Skeletal muscle tissue (tissue), 4 donors: Measurements from ENCODE around the gene CDX2. TPM values are rescaled to one million over a fixed set of nuclear protein-coding genes. Genes with fewer than 3 reads are reported as not detected.

ENCODE experiments used
- H3K27ac ChIP-seq: one replicate; pipeline ENCODE4 v1.7.0; 2013; ENCODE audit warnings: mild to moderate bottlenecking, low read depth, low read length, inconsistent platforms
- H3K27me3 ChIP-seq, 3 donors: one replicate each; pipeline ENCODE4 v1.7.0; 2013; ENCODE audit warnings: low read length in 3 of 3; ENCODE audit not compliant: control insufficient read depth in 3 of 3, insufficient read depth in 3 of 3
- H3K36me3 ChIP-seq, 3 donors: one replicate each; pipeline ENCODE4 v1.7.0; 2013; ENCODE audit warnings: low read length in 3 of 3; ENCODE audit not compliant: control insufficient read depth in 3 of 3, insufficient read depth in 3 of 3
- H3K4me1 ChIP-seq, 3 donors: one replicate each; pipeline ENCODE4 v1.7.0; 2013; ENCODE audit warnings: low read length in 3 of 3, mild to moderate bottlenecking in 3 of 3; ENCODE audit not compliant: control insufficient read depth in 3 of 3, insufficient read depth in 3 of 3
- H3K4me3 ChIP-seq, 3 donors: one replicate each; pipeline ENCODE4 v1.7.0; 2013; ENCODE audit warnings: low read length in 3 of 3
- H3K9ac ChIP-seq, 3 donors: one replicate each; pipeline ENCODE4 v1.7.0; 2013; ENCODE audit warnings: low read length in 3 of 3, mild to moderate bottlenecking in 3 of 3, moderate library complexity in 2 of 3, low read depth in 1 of 3
- H3K9me3 ChIP-seq, 3 donors: one replicate each; pipeline ENCODE4 v1.7.0; 2013; ENCODE audit warnings: low read length in 3 of 3; ENCODE audit not compliant: control insufficient read depth in 3 of 3
- total RNA-seq: library from RNA; depleted of rRNA; stranded (reverse); fragments of >200 nt; gene quantifications from one replicate; pipeline ENCODE4 v1.2.3, GENCODE V29; 2014
- donor health status: Osteomylitis.

CDX2 gene
- total RNA-seq, 1 donor from 2014 or later: not detected

DNA sequence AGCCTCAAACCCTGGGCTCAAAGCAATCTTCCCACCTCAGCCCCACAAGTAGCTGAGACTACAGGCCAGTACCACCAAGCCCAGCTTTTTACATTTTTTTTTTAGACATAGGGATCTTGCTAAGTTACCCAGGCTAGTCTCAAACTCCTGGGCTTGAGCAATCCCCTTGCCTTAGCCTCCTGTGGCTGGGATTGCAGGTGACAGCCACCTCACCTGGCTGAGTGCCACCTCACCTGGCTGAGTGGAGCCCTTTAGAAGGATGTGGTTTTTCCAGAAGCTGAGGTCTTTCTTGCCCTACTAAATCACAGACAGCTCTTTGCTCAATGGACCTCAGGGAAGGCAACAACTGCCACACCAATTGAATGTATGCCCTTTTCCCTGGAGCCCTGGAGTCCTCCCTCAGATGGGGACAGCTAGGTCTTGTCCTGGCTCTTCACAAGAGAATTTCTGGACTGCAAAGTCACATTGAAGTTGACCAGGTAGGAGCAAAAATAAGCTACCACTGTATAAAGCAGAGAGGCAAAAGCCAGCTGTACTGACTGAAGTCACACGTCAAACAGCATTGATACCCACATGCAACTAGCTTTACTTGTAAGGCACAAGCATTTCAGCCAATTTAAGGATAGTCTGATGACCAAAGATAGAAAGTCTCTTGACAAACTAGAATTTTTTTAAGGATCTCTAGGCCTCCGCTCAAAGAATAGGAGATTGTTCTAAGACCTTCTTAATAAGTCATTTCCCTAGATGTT lies 35.4 kb downstream of the CDX2 start:
- Histone ChIP-seq H3K27me3 (peaks cover 25 to 34% (median 27%) of the 10 kb centered on the region in 3 donors), H3K36me3 (no peaks in the 10 kb centered on the region)

DNA sequence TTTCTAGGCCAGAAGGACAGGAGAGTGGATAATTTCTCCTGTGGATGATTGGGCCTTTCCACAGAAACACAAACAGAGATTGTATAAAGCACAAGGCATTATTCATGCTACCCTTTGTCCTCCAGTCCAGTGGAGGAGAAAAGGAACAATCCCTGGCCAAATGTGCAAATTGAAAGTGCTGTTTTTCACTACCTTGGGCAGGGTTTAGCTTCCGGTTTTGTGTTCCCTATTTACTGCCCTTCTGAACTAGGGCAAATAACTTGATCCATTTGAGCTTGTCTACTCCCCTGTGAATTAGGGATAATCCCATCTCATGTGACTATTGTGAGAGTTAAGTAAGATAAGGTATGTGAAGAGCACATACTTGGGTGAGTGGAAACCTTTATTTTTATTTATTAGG lies 36.0 kb downstream of the CDX2 start:
- H3K27me3 ChIP-seq: peaks cover 31 to 40% (median 34%) of the 10 kb centered on the region in 3 donors

More for the DNA sequence above, 35.4 kb downstream of the CDX2 start:
- H3K4me3 ChIP-seq: no peak overlapping the region
- H3K9me3 ChIP-seq: no peaks in the 10 kb centered on the region
- no peak overlapping the region for H3K9ac ChIP-seq
- H3K27ac ChIP-seq: no peak overlapping the region
- peaks cover 0 to 2% (median 0%) of the 10 kb centered on the region in 3 donors for H3K4me1 ChIP-seq

DNA sequence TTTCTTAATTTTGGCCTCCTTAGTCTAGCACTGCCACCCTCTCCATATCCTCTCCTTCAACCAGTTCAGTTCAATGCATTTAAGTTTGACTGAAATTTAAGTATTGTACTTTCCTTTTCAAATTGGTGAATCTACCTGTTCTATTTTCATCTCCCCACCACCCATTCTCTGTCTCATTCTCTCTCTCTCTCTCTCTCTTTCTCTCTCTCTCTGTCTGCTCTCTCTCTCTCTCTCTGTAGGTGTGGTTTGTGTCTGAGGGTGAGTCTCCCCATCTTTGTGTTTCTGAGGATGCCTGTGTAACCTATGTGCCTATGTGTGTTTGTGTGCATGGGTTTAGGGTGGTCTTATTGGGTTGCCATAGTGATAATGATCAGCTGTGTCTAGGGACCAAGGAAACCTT lies 39.2 kb downstream of the CDX2 start:
- H3K36me3 ChIP-seq: no peaks in the 10 kb centered on the region
- peaks cover 62 to 72% (median 66%) of the 10 kb centered on the region in 3 donors for H3K27me3 ChIP-seq
- H3K9me3 ChIP-seq: no peaks in the 10 kb centered on the region
- no peak overlapping the region for H3K27ac ChIP-seq
- no peak overlapping the region for H3K9ac ChIP-seq
- H3K4me1 ChIP-seq: peaks cover 0 to 4% (median 0%) of the 10 kb centered on the region in 3 donors
- H3K4me3 ChIP-seq: no peak overlapping the region

More for the DNA sequence above, 36.0 kb downstream of the CDX2 start:
- H3K27ac ChIP-seq: no peak overlapping the region
- H3K4me3 ChIP-seq: no peak overlapping the region
- H3K9me3 ChIP-seq: no peaks in the 10 kb centered on the region
- peaks cover 0 to 2% (median 0%) of the 10 kb centered on the region in 3 donors for H3K4me1 ChIP-seq
- H3K36me3 ChIP-seq: no peaks in the 10 kb centered on the region
- H3K9ac ChIP-seq: no peak overlapping the region

DNA sequence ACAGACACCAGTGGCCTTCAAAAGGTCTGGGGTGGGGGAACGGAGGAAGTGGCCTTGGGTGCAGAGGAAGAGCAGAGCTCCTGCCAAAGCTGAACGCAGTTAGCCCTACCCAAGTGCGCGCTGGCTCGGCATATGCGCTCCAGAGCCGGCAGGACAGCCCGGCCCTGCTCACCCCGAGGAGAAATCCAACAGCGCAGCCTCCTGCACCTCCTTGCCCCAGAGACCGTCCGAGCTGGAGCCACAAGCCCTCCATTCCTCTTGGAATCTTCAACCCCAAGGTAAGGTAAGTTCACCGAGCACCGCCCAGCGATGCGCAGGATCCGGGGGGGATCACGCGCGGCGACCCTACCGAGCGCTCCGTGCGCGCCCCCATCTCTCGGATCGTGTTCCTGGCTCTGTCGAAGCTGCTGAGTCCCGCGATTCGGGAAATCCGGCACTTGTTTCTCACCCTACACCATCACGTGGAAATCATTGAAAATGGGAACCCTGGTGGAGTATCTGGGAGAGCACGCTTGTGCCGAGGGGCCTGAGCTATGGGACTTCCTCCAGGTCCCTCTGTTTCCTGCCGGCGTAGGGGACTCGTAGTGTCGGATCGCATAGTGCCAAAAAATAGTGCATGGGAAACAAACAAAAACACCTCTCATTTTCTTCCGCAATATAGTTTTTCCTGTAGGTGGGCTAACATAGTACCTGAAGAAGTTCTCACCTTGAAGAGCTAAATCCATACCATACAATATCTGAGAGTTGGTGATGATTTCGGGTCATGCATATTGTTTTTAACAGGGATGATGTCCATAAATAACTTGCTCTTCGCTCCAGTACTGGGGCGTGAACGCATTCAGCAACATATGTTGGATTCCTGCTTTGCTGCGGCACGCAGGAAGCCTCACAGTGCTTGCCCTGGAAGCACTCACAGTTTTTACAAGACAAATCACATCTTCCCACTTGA lies 40.0 kb downstream of the CDX2 start:
- Histone ChIP-seq H3K27me3 (peaks cover 69 to 80% (median 74%) of the 10 kb centered on the region in 3 donors), H3K4me3 (no peak overlapping the region), H3K9ac (no peak overlapping the region), H3K9me3 (no peaks in the 10 kb centered on the region), H3K4me1 (peaks cover 0 to 4% (median 0%) of the 10 kb centered on the region in 3 donors), H3K27ac (no peak overlapping the region), H3K36me3 (no peaks in the 10 kb centered on the region)

DNA sequence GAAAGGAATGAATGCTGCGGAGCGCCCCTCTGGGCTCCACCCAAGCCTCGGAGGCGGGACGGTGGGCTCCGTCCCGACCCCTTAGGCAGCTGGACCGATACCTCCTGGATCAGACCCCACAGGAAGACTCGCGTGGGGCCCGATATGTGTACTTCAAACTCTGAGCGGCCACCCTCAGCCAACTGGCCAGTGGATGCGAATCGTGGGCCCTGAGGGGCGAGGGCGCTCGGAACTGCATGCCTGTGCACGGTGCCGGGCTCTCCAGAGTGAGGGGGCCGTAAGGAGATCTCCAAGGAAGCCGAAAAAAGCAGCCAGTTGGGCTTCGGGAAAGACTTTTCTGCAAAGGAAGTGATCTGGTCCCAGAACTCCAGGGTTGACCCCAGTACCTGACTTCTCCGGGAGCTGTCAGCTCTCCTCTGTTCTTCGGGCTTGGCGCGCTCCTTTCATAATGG lies 40.7 kb downstream of the CDX2 start:
- H3K4me3 ChIP-seq: no peak overlapping the region

DNA sequence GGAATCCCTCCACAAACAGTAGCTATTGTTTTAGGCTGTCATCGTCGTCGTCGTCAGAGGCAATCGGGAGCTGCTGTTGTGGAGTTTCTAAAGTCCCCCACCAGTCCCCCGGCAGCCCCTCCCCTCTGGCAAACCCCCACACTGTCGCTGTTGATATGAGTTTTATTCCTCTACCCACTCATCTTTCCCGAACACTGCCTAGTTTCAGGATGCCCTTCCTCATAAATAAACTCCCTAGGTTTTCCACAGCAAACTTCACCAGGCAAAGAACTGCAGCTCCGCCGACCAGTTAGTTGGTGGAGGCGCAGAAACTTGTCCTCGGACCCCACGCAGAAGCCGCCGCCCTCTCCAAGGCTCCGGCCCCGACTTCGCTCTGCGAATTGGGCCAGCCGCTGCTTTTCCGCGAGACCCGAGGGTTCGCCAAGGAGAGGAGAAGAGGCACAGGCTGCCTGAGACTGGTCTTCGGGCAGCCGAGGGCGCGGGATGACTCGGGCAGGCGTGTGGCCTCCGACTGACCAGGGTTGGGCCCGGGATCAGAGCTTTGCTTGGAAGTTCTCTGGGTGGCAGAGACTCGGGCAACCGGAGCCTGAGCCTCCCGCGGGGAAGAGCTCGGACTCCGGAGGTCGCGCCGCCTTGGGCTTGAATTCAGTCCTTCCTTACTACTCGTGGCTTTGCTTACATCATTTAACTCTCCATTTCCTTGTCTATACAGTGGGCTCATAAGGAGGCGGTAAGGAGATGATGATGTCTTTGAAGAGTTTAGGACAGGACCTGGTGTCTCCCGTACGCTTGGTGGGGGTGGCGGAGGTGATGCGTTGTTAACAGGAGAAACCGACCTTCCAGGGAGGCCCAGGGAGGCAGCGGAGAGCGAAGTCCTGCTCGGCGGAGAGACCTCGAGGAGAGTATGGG lies 41.4 kb downstream of the CDX2 start:
- Histone ChIP-seq H3K9ac (no peak overlapping the region), H3K27me3 (peaks cover 83 to 89% (median 85%) of the 10 kb centered on the region in 3 donors), H3K4me3 (no peak overlapping the region), H3K9me3 (no peaks in the 10 kb centered on the region), H3K4me1 (peaks cover 0 to 5% (median 4%) of the 10 kb centered on the region in 3 donors), H3K36me3 (no peaks in the 10 kb centered on the region), H3K27ac (no peak overlapping the region)

More for the DNA sequence above, 40.7 kb downstream of the CDX2 start:
- H3K27ac ChIP-seq: no peak overlapping the region
- H3K9ac ChIP-seq: no peak overlapping the region
- no peaks in the 10 kb centered on the region for H3K36me3 ChIP-seq
- H3K27me3 ChIP-seq: peaks cover 76 to 82% (median 78%) of the 10 kb centered on the region in 3 donors
- no peaks in the 10 kb centered on the region for H3K9me3 ChIP-seq
- H3K4me1 ChIP-seq: peaks cover 0 to 4% (median 0%) of the 10 kb centered on the region in 3 donors

DNA sequence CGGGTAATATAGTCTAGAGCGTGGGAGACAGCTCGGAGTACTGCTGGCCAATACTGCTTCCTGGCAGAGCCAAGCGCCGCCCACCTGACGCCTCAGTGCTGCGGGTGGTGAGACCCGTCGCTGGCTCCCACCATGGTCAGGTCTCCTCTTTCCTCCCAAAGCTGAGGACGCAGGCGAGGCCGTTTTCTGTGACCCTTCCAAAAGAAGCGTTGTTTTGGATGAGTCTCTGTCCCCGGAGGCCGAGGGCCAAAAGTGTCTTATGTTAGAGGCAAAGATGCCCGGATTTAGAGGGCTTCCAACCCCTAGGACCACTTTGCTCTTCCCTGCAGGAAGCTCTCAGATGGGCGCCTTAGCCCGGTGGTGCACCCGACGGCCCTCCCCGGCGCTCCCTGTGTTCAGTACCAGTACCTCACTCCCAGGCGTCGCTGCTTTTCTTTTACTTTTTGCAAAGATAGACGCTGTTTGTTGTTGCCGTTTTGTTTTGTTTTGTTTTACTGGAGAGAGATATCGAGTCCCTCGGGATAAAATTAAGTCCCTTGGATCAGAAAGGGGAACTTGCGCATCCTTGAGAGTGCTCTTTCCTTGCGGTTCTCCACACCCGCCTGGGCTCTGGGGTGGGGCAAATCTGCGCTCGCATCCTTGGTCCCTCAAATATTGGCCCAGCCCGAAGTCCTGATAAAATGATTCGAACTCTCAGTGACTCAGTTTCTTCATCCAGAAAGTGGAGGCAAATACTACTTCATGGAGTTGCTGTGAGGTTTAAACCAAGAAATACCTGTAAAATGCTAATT lies 42.3 kb downstream of the CDX2 start:
- Histone ChIP-seq H3K9ac (no peak overlapping the region), H3K27me3 (peaks cover 92 to 98% (median 94%) of the 10 kb centered on the region in 3 donors), H3K36me3 (no peaks in the 10 kb centered on the region), H3K4me3 (no peak overlapping the region), H3K4me1 (peaks cover 0 to 13% (median 5%) of the 10 kb centered on the region in 3 donors), H3K27ac (no peak overlapping the region), H3K9me3 (no peaks in the 10 kb centered on the region)

DNA sequence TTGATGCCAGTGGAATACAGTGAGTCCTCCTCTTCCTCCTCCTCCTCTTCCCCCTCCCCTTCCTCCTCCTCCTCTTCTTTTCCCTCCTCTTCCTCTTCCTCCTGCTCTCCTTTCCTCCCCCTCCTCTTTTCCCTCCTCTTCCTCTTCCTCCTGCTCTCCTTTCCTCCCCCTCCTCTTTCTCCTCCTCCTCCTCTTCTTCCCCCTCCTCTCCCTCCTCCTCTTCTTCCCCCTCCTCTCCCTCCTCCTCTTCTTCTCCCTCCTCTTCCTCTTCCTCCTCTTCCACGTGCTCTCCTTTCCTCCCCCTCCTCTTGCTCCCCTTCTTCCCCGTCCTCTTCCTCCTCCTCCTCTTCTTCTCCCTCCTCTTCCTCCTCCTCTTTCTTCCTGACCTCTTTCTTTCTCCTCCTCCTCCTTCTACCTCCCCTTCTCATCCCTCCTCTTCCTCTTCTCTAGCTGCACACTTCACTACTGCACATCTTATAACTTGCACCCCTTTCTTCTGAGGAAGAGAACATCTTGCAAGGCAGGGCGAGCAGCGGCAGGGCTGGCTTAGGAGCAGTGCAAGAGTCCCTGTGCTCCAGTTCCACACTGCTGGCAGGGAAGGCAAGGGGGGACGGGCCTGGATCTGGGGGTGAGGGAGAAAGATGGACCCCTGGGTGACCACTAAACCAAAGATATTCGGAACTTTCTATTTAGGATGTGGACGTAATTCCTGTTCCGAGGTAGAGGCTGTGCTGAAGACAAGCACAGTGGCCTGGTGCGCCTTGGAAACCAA lies 43.7 kb downstream of the CDX2 start:
- H3K9ac ChIP-seq: no peak overlapping the region
- H3K9me3 ChIP-seq: no peaks in the 10 kb centered on the region
- peaks cover 98 to 100% (median 99%) of the 10 kb centered on the region in 3 donors for H3K27me3 ChIP-seq
- H3K4me3 ChIP-seq: no peak overlapping the region
- no peak overlapping the region for H3K27ac ChIP-seq
- peaks cover 11 to 28% (median 15%) of the 10 kb centered on the region in 3 donors for H3K4me1 ChIP-seq
- H3K36me3 ChIP-seq: no peaks in the 10 kb centered on the region
